GM19023 (cell line): ENCODE results near the gene WARS2.

Experiments
- ATAC-seq: cut with Tn5 transposase; IDR thresholded peaks from one replicate; pipeline ENCODE4 v1.9.1; 2021; ENCODE audit warnings: mild to moderate bottlenecking, moderate library complexity; ENCODE audit not compliant: unreplicated experiment

Gene WARS2

DNA sequence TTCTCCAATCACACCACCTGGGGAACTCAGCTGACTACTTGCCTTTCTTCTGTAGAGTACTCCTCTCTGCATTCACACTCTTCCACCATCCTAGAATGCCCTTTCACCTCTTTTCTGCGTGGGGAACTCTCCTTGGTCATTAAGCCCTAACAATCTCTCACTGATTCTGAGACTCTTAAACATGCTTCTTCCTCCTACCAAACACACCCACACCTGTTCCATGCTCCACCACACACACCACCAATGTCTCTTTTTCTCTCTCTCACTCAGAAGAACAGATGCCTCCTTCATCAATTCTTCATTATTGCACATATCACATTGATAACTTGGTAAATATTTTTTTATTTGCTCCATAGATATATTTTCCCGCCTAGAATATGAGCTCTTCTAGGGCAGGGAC lies 53.6 kb downstream of the WARS2 start:
- ATAC-seq, result no peak

DNA sequence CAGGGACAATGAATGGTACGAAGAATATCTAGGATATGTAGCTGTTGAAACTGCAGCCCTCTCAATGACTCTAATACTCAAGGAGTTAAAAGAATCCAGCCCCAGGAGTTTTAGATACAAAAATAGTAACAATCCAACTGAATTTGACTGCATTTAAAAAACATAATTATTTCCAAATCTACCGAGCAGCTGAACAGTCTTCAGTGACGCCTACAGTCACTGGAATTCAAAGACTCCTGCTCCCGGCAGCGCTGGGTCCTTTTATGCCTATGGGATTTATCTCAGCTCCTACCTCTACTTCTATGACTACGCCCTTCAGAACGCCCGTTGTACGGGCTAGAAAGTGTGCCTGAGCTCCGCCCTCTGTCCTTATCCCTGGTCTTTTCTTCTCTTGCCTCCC lies 55.7 kb downstream of the WARS2 start:
- no peak for ATAC-seq

DNA sequence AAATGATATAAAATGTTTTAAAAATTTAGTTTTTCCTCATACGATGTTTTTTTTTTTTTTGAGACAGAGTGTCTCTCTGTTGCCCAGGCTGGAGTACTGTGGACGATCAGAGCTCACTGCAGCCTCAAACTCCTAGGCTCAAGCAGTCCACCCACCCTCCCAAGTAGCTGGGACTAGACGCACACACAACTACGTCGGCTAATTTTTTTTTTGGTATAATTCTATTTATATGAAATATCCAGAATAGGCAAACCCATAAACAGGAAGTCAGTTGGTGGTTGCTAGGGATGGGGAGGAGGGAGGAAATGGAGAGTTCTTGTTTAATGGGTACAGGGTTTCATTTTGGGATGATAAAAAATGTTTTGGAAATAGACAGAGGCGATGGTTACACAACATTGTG lies 56.5 kb downstream of the WARS2 start:
- ATAC-seq, result no peak

GRCh38 chr1:119083479-119083878 lies 57.0 kb downstream of the WARS2 start:
- no peak for ATAC-seq

GRCh38 chr1:119081700-119082099 lies 58.8 kb downstream of the WARS2 start:
- no peak for ATAC-seq

- ATAC-seq, result no peak
Observed at GRCh38 chr1:119081267-119081666, 59.2 kb downstream of the WARS2 start.

DNA sequence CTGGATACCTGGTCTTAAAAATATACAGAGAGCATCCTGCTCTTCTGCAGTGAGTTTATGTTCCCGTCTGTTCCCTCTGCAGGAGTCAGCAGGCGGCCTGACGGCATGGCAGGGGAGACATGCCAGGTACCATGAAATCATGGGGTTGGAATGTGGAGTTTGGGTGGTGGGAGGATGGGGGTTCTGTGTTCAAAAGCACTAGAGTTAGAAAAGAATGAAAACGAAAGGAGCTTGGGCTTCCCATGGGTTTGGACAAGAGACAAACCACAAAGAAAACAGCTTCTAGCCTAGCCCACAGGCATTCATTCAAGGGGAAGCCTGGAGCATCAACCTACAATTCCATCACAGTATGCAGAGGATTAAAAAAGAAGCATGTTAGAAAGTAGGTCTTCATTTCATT lies 59.9 kb downstream of the WARS2 start:
- ATAC-seq, result no peak

DNA sequence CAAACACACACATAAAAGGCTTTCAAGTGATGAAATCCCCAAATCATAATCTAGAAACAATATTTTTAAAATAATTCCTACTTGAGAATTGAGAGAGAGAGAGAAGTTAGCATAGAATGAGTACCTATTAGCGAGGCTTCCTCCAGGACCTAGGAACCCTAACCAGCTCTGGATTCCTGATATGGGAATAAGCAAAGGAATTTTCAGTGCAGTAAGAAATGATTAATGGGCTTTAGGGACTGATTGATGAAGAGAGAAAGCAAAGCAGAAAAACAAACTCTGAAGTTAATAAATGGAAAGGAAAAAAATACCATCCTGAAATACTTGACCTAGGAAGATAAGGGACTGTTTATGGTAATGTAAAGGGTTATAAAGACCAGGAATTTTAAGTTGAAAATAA lies 60.6 kb downstream of the WARS2 start:
- ATAC-seq, result no peak

DNA sequence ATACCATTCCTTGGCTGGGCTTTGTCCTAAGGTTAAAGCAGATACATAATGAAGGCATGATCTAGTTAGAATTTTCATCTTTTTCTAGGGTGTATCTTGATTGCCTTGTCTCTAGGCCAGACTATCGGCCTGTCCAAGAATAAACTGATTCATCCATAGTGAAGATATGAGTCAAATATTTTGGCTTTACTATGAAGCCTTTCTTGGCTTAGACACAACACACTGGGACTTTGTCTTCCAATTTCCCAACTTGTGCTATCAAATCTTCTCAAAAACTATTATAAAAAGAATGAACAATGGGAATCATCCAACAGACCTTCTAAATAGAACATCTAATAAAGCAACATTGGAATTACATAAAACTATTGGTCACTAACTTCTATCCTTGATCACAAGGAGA lies 64.8 kb downstream of the WARS2 start:
- no peak for ATAC-seq

DNA sequence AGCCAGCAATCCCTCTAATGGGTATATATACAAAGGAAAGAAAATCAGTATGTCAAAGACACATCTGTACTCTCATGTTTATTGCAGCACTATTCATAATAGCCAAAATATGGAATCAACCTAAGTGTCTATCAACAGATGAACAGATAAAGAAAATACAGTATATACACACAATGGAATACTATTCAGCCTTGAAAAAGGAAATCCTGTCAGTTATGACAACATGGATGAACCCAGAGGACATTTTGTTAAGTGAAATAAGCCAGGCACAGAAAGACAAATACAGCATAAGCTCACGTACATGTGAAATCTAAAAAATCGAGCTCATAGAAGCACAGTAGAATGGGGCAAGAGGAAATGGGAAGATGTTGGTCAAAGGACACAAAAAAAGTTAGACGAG lies 69.1 kb downstream of the WARS2 start:
- ATAC-seq, result no peak

DNA sequence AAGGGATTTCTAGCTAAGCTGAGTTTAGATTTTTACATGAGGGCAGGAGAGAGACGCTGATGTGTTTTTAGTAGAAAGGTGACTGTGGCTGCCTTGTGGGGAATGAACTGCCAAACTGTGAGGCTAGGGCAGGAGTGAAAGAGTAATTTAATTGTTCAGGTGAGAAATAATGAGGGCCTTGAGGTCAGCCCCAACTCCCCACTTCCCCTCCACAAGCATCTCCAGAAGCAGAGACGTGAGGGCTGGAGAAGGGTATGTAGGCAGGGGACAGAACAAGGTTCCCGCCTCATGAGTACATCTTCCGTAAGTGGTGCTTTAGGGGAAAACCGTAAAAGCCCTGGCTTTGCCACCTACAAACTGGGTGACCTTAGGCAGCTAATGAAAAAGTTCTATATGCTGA lies 70.8 kb downstream of the WARS2 start:
- no peak for ATAC-seq

DNA sequence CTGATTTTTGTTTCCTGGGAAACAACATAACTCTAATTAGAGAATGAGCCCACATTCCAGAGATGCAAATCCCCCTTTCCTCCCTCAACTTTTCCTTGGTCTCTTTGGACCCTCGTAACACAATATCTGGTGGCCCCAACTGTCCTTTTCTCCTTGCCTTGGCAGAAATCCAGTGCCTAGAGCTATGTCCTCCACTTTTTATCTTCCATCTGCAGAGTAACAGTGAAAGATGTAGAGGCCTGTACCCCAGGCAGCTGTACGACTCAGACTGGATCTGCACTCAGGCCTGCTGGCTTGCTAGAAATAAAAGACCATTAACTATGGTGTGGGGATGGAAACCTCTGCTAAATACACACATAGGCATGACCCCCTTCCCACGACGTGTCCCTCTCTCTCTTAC lies 72.0 kb downstream of the WARS2 start:
- ATAC-seq, result no peak

DNA sequence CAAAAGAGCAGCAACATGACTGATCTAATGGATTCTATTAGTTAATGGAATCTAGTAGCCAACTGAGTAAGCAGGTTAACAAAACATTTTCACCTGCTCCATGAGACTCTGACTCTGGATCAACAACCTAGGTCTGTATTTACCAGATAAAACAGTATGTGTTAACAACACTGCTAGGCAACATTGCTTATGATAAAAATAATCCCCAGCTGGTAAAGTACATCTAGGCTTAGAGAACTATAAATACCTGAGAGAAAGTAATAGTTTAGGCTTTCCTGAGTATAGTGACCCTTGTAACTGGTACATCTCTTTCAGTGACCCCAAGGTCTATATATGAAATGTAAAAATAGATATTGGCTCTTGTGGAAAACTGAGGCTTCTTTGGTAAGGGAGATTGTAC lies 78.8 kb downstream of the WARS2 start:
- no peak for ATAC-seq

GRCh38 chr1:119055568-119055967 lies 84.9 kb downstream of the WARS2 start:
- no peak for ATAC-seq

- ATAC-seq, result no peak
Observed at GRCh38 chr1:119053917-119054316, 86.5 kb downstream of the WARS2 start.

- ATAC-seq, result no peak
Observed at GRCh38 chr1:119052267-119052666, 88.2 kb downstream of the WARS2 start.

GRCh38 chr1:119048624-119049404 lies 91.6 kb downstream of the WARS2 start:
- no peak for ATAC-seq

- no peak for ATAC-seq
Observed at GRCh38 chr1:119046785-119047438, 93.5 kb downstream of the WARS2 start.

GRCh38 chr1:119046429-119046784 lies 94.0 kb downstream of the WARS2 start:
- ATAC-seq, result no peak

- ATAC-seq, result no peak
Observed at GRCh38 chr1:119045096-119045746, 95.2 kb downstream of the WARS2 start.

GRCh38 chr1:119040906-119041305 lies 99.5 kb downstream of the WARS2 start:
- no peak for ATAC-seq

GRCh38 chr1:119040489-119040888 lies 100.0 kb downstream of the WARS2 start:
- no peak for ATAC-seq
